K562 (cell line): Measurements from ENCODE around the gene EYA2. TPM values are rescaled to one million over a fixed set of nuclear protein-coding genes. Genes with fewer than 3 reads are reported as not detected.

Source experiments
- CBFA2T3 ChIP-seq: fragments of 450-650 bp; IDR thresholded peaks from 2 replicates; pipeline ENCODE4 v1.6.1; 2017
- MAFF ChIP-seq: IDR thresholded peaks from 2 replicates; pipeline ENCODE4 v1.6.1; 2012; ENCODE audit warnings: low read length, improper control_type of control experiment
- MYC ChIP-seq, 2 experiments: fragments of 250-450 bp in 1 of 2; sonication (Bioruptor Pico) in 1 of 2; IDR thresholded peaks; 2 replicates each; pipeline versions ENCODE4 v1.5.1 to v1.6.1; 2012 to 2021; ENCODE audit warnings: low read depth in 2 of 2, borderline replicate concordance in 1 of 2, improper control_type of control experiment in 1 of 2, low read length in 1 of 2, mild to moderate bottlenecking in 1 of 2, moderate library complexity in 1 of 2
- NBN ChIP-seq: fragments of 450-650 bp; IDR thresholded peaks from 2 replicates; pipeline ENCODE4 v1.6.1; 2016; ENCODE audit warnings: low read depth, mild to moderate bottlenecking
- NUFIP1 ChIP-seq: fragments of 450-650 bp; IDR thresholded peaks from 2 replicates; pipeline ENCODE4 v1.6.1; 2018; ENCODE audit not compliant: partially characterized antibody
- STAT5B ChIP-seq: fragments of 250-450 bp; sonication (Bioruptor Pico); IDR thresholded peaks from 2 replicates; pipeline ENCODE4 v1.8.0; 2021; ENCODE audit warnings: mild to moderate bottlenecking, inconsistent platforms
- TSHZ1 ChIP-seq: fragments of 250-450 bp; sonication (Bioruptor Pico); IDR thresholded peaks from 2 replicates; pipeline ENCODE4 v1.4.0; 2020; ENCODE audit warnings: mild to moderate bottlenecking, moderate library complexity
- ZFPM2 ChIP-seq: fragments of 250-450 bp; sonication (Bioruptor Pico); IDR thresholded peaks from 2 replicates; pipeline ENCODE4 v1.5.1; 2022; ENCODE audit warnings: mild to moderate bottlenecking
- ZNF398 ChIP-seq: fragments of 250-450 bp; sonication (Bioruptor Pico); IDR thresholded peaks from 2 replicates; pipeline ENCODE4 v1.8.0; 2021; ENCODE audit warnings: moderate library complexity, mild to moderate bottlenecking, inconsistent platforms
- ZNF512 ChIP-seq: IDR thresholded peaks from 2 replicates; pipeline ENCODE4 v1.6.1; 2016; ENCODE audit warnings: missing genetic modification characterization, missing compliant biosample characterization
- polyA plus RNA-seq, 8 experiments: library from polyadenylated mRNA; depleted of rRNA in 4 of 8; stranded (reverse) in 5 of 8; unstranded in 3 of 8; fragments of >200 nt; fragmentation: Nextera tagmentation in 2 of 8; fragmentation: Illumina TruSeq in 1 of 8; extraction: Ambion mirVana in 2 of 8; extraction: Trizol in 1 of 8; gene quantifications; 2 replicates each; pipeline versions ENCODE4 v1.2.1 to v1.2.3, GENCODE V29; 2011 to 2014; ENCODE audit warnings: inconsistent platforms in 1 of 8, missing spikeins in 1 of 8
- total RNA-seq, 7 experiments: library from RNA; depleted of rRNA in 6 of 7; stranded (reverse); fragments of >200 nt in 6 of 7; fragmentation: Illumina TruSeq in 2 of 7; extraction: Trizol in 2 of 7; gene quantifications; 2 replicates each; pipeline versions ENCODE4 v1.2.1 to v1.2.3, GENCODE V29; 2011 to 2021; ENCODE audit warnings: low replicate concordance in 1 of 7

EYA2 gene
- total and polyA plus RNA-seq, 9 of the 15 experiments (the other 6 are each of a cell fraction or from before 2014, with no cell fraction given): 0.03 TPM; not detected in 8

- TF ChIP-seq TSHZ1 (no peak), ZNF398 (CRISPR knock-in tag) (no peak), ZNF512 (no peak), NBN (no peak), STAT5B (CRISPR knock-in tag) (no peak), NUFIP1 (no peak), MYC (IDR thresholded peaks at IDR 0.05; ENCODE audit: low read depth, low read length) (no peak), MYC (CRISPR knock-in tag; IDR thresholded peaks at IDR 0.05; ENCODE audit: borderline replicate concordance, low read depth) (no peak), MAFF (no peak), ZFPM2 (CRISPR knock-in tag) (no peak), CBFA2T3 (no peak)
Measured at GRCh38 chr20:46940616-46941015, 46.0 kb downstream of the EYA2 start (continued).
